HEK293T (cell line): ENCODE data around the gene CD300A.

Experiments used
- BHLHE40 ChIP-seq: fragments of 450-650 bp; IDR thresholded peaks from 2 replicates; pipeline ENCODE4 v1.6.1; 2016; ENCODE audit warnings: mild to moderate bottlenecking, moderate library complexity, borderline replicate concordance
- FOXA1 ChIP-seq: fragments of 450-650 bp; IDR thresholded peaks from 2 replicates; pipeline ENCODE4 v1.6.1; 2016; ENCODE audit warnings: mild to moderate bottlenecking
- FOXK2 ChIP-seq: fragments of 450-650 bp; IDR thresholded peaks from 2 replicates; pipeline ENCODE4 v1.6.1; 2016; ENCODE audit warnings: mild to moderate bottlenecking
- SP1 ChIP-seq: fragments of 450-650 bp; IDR thresholded peaks from 2 replicates; pipeline ENCODE4 v1.6.1; 2017

GRCh38 chr17:74464730-74465377, 1.6 kb upstream of the CD300A start:
- no peak for TF ChIP-seq BHLHE40
- TF ChIP-seq SP1: no peak
- TF ChIP-seq FOXA1: no peak
- no peak for TF ChIP-seq FOXK2
